Measurements from ENCODE around the gene CDCA5. TPM values are rescaled to one million over a fixed set of nuclear protein-coding genes. Genes with fewer than 3 reads are reported as not detected.

Gene CDCA5
- total RNA-seq, 1 donor from 2014 or later, result 1.7 TPM

- intact Hi-C loops (cut with DNase I), result loop anchor here (2.0 to 5.0 kb wide), 2 partner anchors 96 to 152 kb away; partner anchors contain the start of genes ARL2 and POLA2
- ATAC-seq (peak; percentile 56), DNase-seq (ENCODE audit: missing footprints) (peak; percentile 90)
Measured at GRCh38 chr11:65110354-65110861, 26.6 kb upstream of the CDCA5 start.

- ATAC-seq (no peak), DNase-seq (ENCODE audit: missing footprints) (no peak)
- intact Hi-C loops (cut with DNase I), result loop anchor here (2.0 to 5.0 kb wide), 2 partner anchors 95 to 153 kb away; partner anchors contain the start of genes ARL2 and POLA2
Measured at GRCh38 chr11:65109231-65110198, 25.7 kb upstream of the CDCA5 start.

- DNase-seq (ENCODE audit: missing footprints) (no peak), ATAC-seq (no peak)
- intact Hi-C loops (cut with DNase I), result no loop called here
Measured at GRCh38 chr11:65108469-65109123, 24.8 kb upstream of the CDCA5 start.

- intact Hi-C loops (cut with DNase I), result no loop called here
- ATAC-seq (no peak), DNase-seq (ENCODE audit: missing footprints) (no peak)
Measured at GRCh38 chr11:65107751-65108468, 24.1 kb upstream of the CDCA5 start.

GRCh38 chr11:65107078-65107477 lies 23.2 kb upstream of the CDCA5 start:
- intact Hi-C loops (cut with DNase I), result no loop called here
- ATAC-seq, result no peak
- DNase-seq (ENCODE audit: missing footprints), result no peak

- DNase-seq (ENCODE audit: missing footprints) (no peak), ATAC-seq (peak; percentile 37)
- intact Hi-C loops (cut with DNase I), result no loop called here
Measured at GRCh38 chr11:65104628-65105027, 20.8 kb upstream of the CDCA5 start.

- intact Hi-C loops (cut with DNase I), result no loop called here
- ATAC-seq (no peak), DNase-seq (ENCODE audit: missing footprints) (no peak)
Measured at GRCh38 chr11:65103476-65103875, 19.6 kb upstream of the CDCA5 start.

- DNase-seq (ENCODE audit: missing footprints) (no peak), ATAC-seq (peak; percentile 79)
- intact Hi-C loops (cut with DNase I), result no loop called here
Measured at GRCh38 chr11:65102142-65103095, 18.6 kb upstream of the CDCA5 start.

GRCh38 chr11:65100674-65101350 lies 17.0 kb upstream of the CDCA5 start:
- intact Hi-C loops (cut with DNase I), result no loop called here
- no peak for DNase-seq (ENCODE audit: missing footprints)
- ATAC-seq, result no peak

- DNase-seq (ENCODE audit: missing footprints), result no peak
- intact Hi-C loops (cut with DNase I), result no loop called here
- peak; percentile 11 for ATAC-seq
Measured at GRCh38 chr11:65096926-65097325, 13.1 kb upstream of the CDCA5 start.

GRCh38 chr11:65095974-65096806 lies 12.3 kb upstream of the CDCA5 start, which contains the start of gene VPS51:
Gene VPS51 (plus strand): TSS chr11:65096214. CDS start chr11:65096251, 37 bp downstream.
- peak; percentile 94 for DNase-seq (ENCODE audit: missing footprints)
- intact Hi-C loops (cut with DNase I), result no loop called here

GRCh38 chr11:65095427-65095826 lies 11.6 kb upstream of the CDCA5 start:
- intact Hi-C loops (cut with DNase I), result no loop called here
- DNase-seq (ENCODE audit: missing footprints), result no peak

More at GRCh38 chr11:65095974-65096806, 12.3 kb upstream of the CDCA5 start, which contains the start of gene VPS51:
- peak; percentile 97 for ATAC-seq

GRCh38 chr11:65090628-65091027 lies 6.8 kb upstream of the CDCA5 start:
- intact Hi-C loops (cut with DNase I), result no loop called here

More at GRCh38 chr11:65095427-65095826, 11.6 kb upstream of the CDCA5 start:
- ATAC-seq, result peak; percentile 8

GRCh38 chr11:65089621-65090020 lies 5.8 kb upstream of the CDCA5 start:
- no peak for DNase-seq (ENCODE audit: missing footprints)
- no peak for ATAC-seq
- intact Hi-C loops (cut with DNase I), result no loop called here

More at GRCh38 chr11:65090628-65091027, 6.8 kb upstream of the CDCA5 start:
- no peak for DNase-seq (ENCODE audit: missing footprints)
- ATAC-seq, result no peak

- intact Hi-C loops (cut with DNase I), result no loop called here
- ATAC-seq, result no peak
- no peak for DNase-seq (ENCODE audit: missing footprints)
Measured at GRCh38 chr11:65087827-65088226, 4.0 kb upstream of the CDCA5 start.

GRCh38 chr11:65087216-65087615 lies 3.4 kb upstream of the CDCA5 start:
- no peak for DNase-seq (ENCODE audit: missing footprints)
- intact Hi-C loops (cut with DNase I), result no loop called here
- no peak for ATAC-seq
